OCI-LY3 (cell line): ENCODE data around the gene NKTR.

Experiments used
- H2AFZ ChIP-seq: fragments of 200-600, 300-600 bp; shearing (Covaris generic); 2 replicates; pipeline ENCODE4 v1.6.0; 2014; ENCODE audit warnings: antibody characterized with exemption, low read depth, low read length
- H3K27ac ChIP-seq: fragments of 200-600, 300-600 bp; sonication (generic); 2 replicates; pipeline ENCODE4 v1.5.1; 2014; ENCODE audit warnings: mild to moderate bottlenecking, low read length, moderate library complexity, mixed read lengths
- H3K27me3 ChIP-seq: fragments of 200-600, 300-600 bp; sonication (generic); 2 replicates; pipeline ENCODE4 v1.6.1; 2014; ENCODE audit warnings: low read depth, low read length, mixed read lengths
- H3K36me3 ChIP-seq: fragments of 200-600, 300-600 bp; sonication (generic); replicated peaks from 2 replicates; pipeline ENCODE3; 2014; ENCODE audit warnings: low read depth, low read length, mixed read lengths
- H3K4me1 ChIP-seq: fragments of 300-600, 200-600 bp; sonication (generic); 2 replicates; pipeline ENCODE4 v1.6.1; 2014; ENCODE audit warnings: low read length, mixed read lengths
- H3K4me2 ChIP-seq: fragments of 200-600, 300-600 bp; sonication (generic); 2 replicates; pipeline ENCODE4 v1.6.1; 2014; ENCODE audit warnings: low read length, mixed read lengths
- H3K4me3 ChIP-seq: fragments of 300-600, 200-600 bp; sonication (generic); 2 replicates; pipeline ENCODE4 v1.5.1; 2014; ENCODE audit warnings: antibody characterized with exemption, mild to moderate bottlenecking, low read length, moderate library complexity
- H3K79me2 ChIP-seq: fragments of 300-600, 200-600 bp; shearing (Covaris generic); 2 replicates; pipeline ENCODE4 v1.6.1; 2014; ENCODE audit warnings: mild to moderate bottlenecking, low read length, mixed read lengths
- H3K9ac ChIP-seq: fragments of 300-600, 200-600 bp; shearing (Covaris generic); 2 replicates; pipeline ENCODE4 v1.6.0; 2014; ENCODE audit warnings: mild to moderate bottlenecking, low read length, moderate library complexity
- H3K9me3 ChIP-seq: fragments of 200-600, 300-600 bp; shearing (Covaris generic); 2 replicates; pipeline ENCODE4 v1.6.1; 2014; ENCODE audit warnings: low read length, mixed read lengths; ENCODE audit not compliant: insufficient read depth
- H4K20me1 ChIP-seq: fragments of 200-600, 300-600 bp; sonication (generic); 2 replicates; pipeline ENCODE4 v1.6.1; 2016; ENCODE audit warnings: low read length, mixed read lengths; ENCODE audit not compliant: insufficient read depth
- EZH2phosphoT487 ChIP-seq: fragments of 200-600 bp; shearing (Covaris generic); IDR thresholded peaks from 2 replicates; pipeline ENCODE4 v1.6.1; 2018; ENCODE audit warnings: antibody characterized with exemption, mixed run types, low read depth
- TF ChIP-seq, protein P1 (sequence below): fragments of 200-600, 300-600 bp; sonication (generic); IDR thresholded peaks from 2 replicates; pipeline ENCODE4 v1.5.1; 2014; ENCODE audit warnings: antibody characterized with exemption, low read length, low read depth

NKTR gene

DNA sequence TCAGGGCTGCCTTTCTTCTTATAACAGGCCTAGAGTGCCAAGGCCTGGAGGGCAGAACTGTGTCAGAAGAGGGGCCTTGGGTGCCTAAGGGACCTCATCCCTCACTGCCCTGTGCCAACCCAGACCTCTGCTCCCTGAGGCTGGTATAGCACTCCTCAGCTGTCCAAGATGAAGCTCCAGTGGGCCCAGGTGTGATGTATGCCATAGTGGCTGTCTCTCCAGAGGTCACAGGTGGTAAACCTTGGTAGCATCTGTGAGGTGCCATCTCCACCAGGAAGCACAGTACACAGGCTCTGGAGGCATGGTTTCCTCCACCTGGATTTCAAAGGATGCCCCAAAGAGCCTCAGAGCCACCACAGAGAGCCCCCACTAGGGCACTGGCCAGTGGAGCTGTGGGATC, 72.6 kb downstream of the NKTR start:
- H3K4me1 ChIP-seq = no peaks in the 10 kb centered on the region
- TF ChIP-seq, protein P1, sequence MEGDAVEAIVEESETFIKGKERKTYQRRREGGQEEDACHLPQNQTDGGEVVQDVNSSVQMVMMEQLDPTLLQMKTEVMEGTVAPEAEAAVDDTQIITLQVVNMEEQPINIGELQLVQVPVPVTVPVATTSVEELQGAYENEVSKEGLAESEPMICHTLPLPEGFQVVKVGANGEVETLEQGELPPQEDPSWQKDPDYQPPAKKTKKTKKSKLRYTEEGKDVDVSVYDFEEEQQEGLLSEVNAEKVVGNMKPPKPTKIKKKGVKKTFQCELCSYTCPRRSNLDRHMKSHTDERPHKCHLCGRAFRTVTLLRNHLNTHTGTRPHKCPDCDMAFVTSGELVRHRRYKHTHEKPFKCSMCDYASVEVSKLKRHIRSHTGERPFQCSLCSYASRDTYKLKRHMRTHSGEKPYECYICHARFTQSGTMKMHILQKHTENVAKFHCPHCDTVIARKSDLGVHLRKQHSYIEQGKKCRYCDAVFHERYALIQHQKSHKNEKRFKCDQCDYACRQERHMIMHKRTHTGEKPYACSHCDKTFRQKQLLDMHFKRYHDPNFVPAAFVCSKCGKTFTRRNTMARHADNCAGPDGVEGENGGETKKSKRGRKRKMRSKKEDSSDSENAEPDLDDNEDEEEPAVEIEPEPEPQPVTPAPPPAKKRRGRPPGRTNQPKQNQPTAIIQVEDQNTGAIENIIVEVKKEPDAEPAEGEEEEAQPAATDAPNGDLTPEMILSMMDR = no peak
- TF ChIP-seq EZH2phosphoT487 = no peak
- H3K27me3 ChIP-seq = no peaks in the 10 kb centered on the region; the same call in 1 of the 2 replicates
- H3K4me2 ChIP-seq = no peak overlapping the region
- no peaks in the 10 kb centered on the region for H3K36me3 ChIP-seq
- no peaks in the 10 kb centered on the region for H4K20me1 ChIP-seq
- no peaks in the 10 kb centered on the region for H3K79me2 ChIP-seq
- peaks cover 2% of the 10 kb centered on the region for H3K9me3 ChIP-seq
- no peak overlapping the region for H3K27ac ChIP-seq
- H3K9ac ChIP-seq = no peak overlapping the region
- H2AFZ ChIP-seq = no peak overlapping the region
- no peak overlapping the region for H3K4me3 ChIP-seq

DNA sequence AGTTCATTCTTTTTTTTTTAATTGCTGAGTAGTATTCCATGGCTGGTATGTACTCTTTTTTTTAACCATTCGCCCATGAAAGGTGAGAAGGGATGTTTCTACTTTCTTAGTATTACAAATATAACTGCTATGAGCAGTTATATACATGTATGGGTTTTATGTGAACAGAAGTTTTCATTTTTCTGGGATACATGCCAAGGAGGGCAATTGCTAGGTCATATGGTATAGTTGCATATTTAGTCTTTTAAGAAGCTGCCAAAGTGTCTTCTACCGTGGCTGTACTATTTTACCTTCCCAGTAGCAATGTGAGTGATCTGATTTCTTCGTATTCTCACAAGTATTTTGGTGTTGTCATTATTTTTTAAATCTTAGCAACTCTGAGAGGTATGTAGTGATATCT, 73.7 kb downstream of the NKTR start:
- Histone ChIP-seq H3K27ac (no peak overlapping the region), H3K4me2 (no peak overlapping the region), H3K79me2 (no peaks in the 10 kb centered on the region), H3K9me3 (peaks cover 7% of the 10 kb centered on the region), H3K36me3 (no peaks in the 10 kb centered on the region), H3K27me3 (no peaks in the 10 kb centered on the region; the same call in 1 of the 2 replicates), H2AFZ (no peak overlapping the region), H3K4me3 (no peak overlapping the region), H4K20me1 (no peaks in the 10 kb centered on the region), H3K4me1 (no peaks in the 10 kb centered on the region), H3K9ac (no peak overlapping the region)
- TF ChIP-seq, protein P1 = no peak
- no peak for TF ChIP-seq EZH2phosphoT487

DNA sequence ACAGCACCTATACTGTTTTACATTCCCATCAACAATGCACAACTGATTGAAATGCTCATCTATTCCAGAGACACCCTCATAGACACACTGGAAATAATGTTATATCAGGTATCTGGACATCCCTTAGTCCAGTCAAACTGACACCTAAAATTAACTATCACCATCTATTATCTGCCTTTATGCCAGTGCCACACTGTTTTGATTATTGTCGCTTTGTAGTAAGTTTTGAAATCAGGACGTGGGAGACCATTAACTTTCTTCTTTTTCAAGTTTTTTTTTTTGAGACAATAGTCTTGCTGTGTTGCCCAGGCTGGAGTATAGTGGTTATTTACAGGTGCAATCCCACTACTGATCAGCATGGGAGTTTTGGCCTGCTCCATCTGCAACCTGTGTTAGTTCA, 75.4 kb downstream of the NKTR start:
- Histone ChIP-seq H4K20me1 (no peaks in the 10 kb centered on the region), H3K36me3 (no peaks in the 10 kb centered on the region), H3K27ac (no peak overlapping the region), H3K4me1 (no peaks in the 10 kb centered on the region), H3K4me3 (no peak overlapping the region), H3K79me2 (no peaks in the 10 kb centered on the region), H3K4me2 (no peak overlapping the region), H3K27me3 (peaks cover 5% of the 10 kb centered on the region; the same call in 1 of the 2 replicates), H3K9me3 (peaks cover 7% of the 10 kb centered on the region), H3K9ac (no peak overlapping the region), H2AFZ (no peak overlapping the region)
- TF ChIP-seq, protein P1 = no peak
- no peak for TF ChIP-seq EZH2phosphoT487

DNA sequence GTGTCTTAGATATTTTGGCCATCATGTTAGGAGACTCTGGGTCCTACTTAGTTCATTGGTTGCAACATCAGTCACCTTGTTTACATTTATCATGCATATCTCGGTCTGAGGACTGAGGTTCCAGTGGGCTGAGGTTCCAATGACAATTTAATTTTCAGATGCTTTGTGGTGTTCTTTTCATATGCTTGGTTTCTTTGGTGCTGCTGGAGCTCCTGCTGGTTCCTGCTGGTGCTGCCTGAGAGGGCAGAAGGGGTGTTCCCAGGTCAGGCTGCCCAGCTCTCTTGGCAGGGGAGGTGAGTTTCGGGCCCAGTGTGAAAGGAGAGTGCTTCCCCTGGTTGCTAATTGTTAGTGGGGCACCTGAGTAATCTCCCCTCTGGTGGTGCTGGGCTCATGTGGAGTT, 78.0 kb downstream of the NKTR start:
- H3K27ac ChIP-seq = no peak overlapping the region
- no peak overlapping the region for H3K4me2 ChIP-seq
- peaks cover 7% of the 10 kb centered on the region for H3K9me3 ChIP-seq
- H4K20me1 ChIP-seq = no peaks in the 10 kb centered on the region
- H3K36me3 ChIP-seq = no peaks in the 10 kb centered on the region
- no peaks in the 10 kb centered on the region for H3K4me1 ChIP-seq
- TF ChIP-seq, protein P1 = no peak
- TF ChIP-seq EZH2phosphoT487 = no peak
- H3K79me2 ChIP-seq = no peaks in the 10 kb centered on the region
- H2AFZ ChIP-seq = no peak overlapping the region
- H3K4me3 ChIP-seq = no peak overlapping the region
- no peak overlapping the region for H3K9ac ChIP-seq
- peaks cover 18% of the 10 kb centered on the region for H3K27me3 ChIP-seq
